ENCODE results near the gene SLAMF6.

- TF ChIP-seq CTCF (IDR thresholded peaks at IDR 0.05) (no peak), POLR2A (IDR thresholded peaks at IDR 0.05) (no peak)
Measured at GRCh38 chr1:160548183-160548582, 25.1 kb upstream of the SLAMF6 start.

Data from breast epithelium (tissue), 3 donors.